Measurements from ENCODE around the gene OSBPL9.
"Not testable (repeated sequence)": the region's sequence is repeated elsewhere in the genome, so short reads cannot be mapped to it uniquely, and the experiment has no call there.

OSBPL9 gene

GRCh38 chr1:51664421-51665240, 47.7 kb downstream of the OSBPL9 start:
- DNase-seq (ENCODE audit: low read depth), result no peak

DNA sequence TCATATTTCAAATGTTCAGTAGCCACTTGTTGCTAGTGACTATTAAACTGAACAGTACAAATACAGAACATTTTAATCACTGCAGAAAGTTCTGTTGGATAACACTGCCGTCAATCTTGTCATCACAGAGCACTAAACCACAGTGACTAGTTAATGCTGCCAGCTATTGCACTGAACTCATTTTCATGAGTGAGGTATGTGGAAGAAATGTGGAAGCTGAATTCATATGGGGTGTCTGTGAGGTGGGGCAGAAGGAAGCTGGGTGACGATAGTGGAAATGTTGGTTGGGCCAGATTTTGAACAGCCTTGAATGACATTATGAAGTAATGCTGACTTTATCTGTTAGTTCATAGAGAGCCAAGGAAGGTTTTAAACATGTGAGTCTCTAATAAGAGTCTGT, 49.6 kb downstream of the OSBPL9 start:
- no peak for DNase-seq (ENCODE audit: low read depth)

DNA sequence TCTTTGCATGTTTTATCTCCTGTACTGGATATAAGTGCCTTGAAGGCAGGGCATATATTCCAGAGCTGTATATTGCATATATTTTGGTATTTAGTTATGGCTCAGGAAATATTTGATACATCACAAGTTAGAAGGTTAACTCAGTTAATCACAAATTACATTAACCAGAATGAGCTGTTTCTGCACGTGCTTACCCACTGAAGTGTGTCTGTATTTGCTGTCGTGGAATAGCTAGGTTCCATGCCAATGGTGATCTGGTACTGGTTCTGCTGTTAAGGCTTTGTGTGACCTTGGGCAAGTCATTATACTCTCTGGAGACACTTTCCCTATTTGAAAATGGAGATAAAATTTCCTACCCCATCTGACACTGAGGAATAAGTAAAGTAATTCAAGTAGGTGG, 50.7 kb downstream of the OSBPL9 start:
- DNase-seq (ENCODE audit: low read depth), result no peak

DNA sequence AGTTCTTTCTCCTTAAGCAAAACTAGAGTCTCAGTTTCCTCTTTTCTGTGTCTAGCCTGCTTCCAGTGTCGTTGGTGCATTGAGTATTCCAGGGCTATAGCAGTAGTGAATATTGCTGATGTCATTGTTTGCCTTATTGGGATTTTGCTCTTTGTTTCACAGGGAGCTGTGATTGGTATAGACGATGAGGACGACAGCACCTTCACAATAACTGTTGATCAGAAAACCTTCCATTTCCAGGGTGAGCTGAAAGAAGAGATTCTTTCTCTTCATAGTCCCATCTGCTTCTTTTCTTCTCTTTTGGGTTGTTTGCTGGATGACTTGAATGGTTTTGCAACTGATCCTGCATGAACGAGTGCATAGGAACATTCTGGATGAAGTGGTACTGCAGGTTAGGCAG, 52.4 kb downstream of the OSBPL9 start:
- DNase-seq (ENCODE audit: low read depth), result no peak

DNA sequence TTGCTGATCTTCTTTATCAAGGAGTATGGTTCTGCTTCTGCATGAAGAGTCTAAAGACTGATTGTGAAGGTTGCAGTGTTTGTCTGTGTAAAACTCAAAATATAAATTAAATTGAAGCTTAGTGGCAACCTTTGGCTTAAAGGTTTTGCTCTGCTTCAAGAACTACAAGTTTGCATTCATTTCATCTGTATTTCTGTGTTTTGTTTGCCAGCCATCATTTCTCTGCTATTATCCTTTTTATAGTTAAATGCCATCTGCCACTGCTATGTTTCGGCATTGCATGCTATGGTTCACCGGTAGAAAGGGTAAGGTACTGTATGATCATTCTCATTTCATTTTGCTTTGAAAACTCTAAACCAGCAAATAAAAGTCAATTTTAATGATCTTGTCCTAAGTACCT, 52.9 kb downstream of the OSBPL9 start:
- no peak for DNase-seq (ENCODE audit: low read depth)

- no peak for DNase-seq (ENCODE audit: low read depth)
These were observed 54.8 kb downstream of the OSBPL9 start for GRCh38 chr1:51671527-51672325.

GRCh38 chr1:51673279-51673678, 56.4 kb downstream of the OSBPL9 start:
- no peak for DNase-seq (ENCODE audit: low read depth)

DNA sequence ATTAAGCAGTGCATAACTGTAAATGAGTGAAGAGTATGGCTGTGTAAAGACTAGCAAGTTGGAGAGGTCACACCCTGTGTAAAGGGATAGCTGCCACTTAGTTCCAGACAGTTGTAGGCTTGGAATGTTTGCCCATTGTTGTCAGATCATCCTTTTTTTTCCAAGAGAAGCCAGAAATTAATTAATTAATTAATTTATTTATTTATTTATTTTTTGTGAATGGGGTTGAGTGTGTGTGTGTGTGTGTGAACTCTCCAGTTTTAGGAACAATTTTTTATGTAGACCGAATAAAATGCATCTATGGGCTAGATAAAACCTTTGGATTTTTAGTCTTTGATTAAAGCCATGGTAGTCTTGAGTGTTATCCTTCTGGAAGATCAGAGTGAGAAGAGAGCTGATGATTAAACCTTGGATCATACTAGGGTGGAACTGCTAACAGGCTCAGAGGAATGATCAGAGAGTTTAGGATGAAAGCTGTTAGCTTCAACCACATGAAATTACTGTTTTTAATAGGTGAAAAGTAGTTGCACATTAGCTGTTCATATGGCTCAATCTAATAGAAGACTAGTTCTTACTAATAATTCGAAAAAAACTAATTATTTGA, 58.4 kb downstream of the OSBPL9 start:
- no peak for DNase-seq (ENCODE audit: low read depth)

DNA sequence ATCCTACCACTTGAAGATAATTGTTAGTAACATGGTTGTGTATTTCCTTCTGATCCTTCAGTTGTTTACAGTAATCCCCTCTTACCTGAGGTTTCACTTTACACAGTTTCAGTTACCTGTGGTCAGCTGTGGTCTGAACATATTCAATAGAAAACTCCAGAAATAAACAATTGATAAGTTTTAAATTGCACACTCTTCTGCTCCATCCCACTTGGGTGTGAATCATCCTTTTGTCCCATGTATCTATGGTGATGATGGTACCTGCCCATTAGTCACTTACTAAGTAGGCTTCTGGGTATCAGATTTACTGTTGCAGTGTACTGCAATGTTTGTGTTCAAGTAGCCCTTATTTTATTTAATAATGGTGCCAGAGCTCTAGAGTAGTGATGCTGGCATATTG, 62.5 kb downstream of the OSBPL9 start:
- no peak for DNase-seq (ENCODE audit: low read depth)

DNA sequence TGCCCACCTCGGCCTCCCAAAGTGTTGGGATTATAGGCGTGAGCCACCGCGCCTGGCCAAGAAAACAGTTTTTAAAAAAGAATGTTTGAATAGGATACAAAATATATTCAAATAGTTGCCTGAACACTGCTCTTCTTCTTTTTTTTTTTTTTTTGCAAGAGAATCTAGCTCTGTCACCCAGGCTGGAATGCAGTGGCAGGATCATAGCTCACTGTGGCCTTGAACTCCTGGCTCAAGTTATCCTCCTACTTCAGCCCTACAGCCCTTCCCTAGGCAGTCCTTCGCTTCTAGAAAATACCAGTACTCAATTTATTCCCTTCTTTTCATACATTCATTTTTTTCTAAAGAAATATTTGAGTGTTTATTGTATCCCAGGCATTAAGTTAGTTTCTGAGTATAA, 67.9 kb downstream of the OSBPL9 start:
- no peak for DNase-seq (ENCODE audit: low read depth)

DNA sequence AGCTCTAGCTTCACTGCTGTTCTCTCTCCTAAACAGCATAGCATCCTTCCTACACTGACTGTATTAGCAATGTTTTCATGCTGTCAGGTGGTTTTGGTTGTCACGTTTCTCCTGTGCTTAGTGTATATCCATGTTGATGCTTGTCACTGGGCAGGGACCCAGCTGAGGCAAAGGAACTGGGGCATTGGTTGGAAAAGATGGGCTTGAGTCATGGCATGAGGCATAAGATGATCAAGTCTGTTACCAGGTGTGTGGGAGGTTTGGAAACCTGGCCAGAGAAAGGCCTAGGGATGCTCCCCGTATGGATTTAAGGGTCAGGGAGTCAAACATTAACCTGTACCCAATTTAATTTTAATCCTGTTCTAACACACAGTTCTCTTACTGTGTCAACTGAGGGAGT, 69.6 kb downstream of the OSBPL9 start:
- DNase-seq (ENCODE audit: low read depth), result no peak

DNA sequence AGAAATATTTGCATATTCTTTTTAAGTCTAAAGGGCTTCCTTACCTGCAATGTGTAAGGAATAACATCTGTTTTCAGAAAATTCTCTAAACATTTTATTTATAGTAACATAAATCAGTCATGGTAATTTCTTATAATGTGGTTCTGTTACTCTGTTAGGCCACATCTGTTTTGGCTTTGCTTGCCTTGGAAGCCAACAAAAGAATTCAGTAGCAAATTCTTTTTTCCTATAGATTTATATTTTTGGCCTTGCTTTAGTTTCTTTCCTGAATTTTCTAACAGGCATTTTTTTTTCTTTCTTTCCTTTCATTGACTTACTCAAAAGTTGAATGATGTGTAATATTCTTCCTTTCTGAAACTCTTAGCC, 72.2 kb downstream of the OSBPL9 start:
- DNase-seq (ENCODE audit: low read depth), result no peak

GRCh38 chr1:51689643-51690042, 72.8 kb downstream of the OSBPL9 start:
- no peak for DNase-seq (ENCODE audit: low read depth)

DNA sequence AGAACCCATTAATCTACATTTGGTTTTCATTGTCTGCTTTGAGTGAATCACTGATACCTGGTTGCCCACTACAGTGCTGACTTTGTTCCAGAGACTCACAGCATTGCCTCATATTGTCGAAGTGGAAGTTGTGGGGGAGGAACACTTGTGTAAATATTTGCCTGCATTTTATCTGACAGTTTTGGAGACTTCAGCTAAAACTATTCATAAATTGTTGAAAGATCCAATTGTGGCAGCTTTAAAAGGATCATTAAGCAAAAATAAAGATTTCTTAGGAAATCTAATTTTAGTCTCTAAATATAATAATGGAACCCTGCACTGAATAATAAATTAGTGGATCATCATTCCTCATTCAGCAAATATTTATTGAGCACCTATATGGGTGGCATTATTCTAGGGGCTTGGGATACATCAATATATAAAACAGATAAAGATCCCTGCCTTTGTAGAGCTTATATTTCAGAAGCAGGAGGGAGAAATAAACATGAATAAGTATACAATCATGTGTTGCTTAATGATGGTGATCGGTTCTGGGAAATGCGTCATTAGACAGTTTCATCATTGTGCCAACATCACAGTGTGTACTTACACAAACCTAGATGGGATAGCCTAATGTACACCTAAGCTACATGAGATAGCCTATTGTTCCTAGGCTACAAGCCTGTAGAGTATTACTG, 73.5 kb downstream of the OSBPL9 start:
- DNase-seq (ENCODE audit: low read depth), result no peak

DNA sequence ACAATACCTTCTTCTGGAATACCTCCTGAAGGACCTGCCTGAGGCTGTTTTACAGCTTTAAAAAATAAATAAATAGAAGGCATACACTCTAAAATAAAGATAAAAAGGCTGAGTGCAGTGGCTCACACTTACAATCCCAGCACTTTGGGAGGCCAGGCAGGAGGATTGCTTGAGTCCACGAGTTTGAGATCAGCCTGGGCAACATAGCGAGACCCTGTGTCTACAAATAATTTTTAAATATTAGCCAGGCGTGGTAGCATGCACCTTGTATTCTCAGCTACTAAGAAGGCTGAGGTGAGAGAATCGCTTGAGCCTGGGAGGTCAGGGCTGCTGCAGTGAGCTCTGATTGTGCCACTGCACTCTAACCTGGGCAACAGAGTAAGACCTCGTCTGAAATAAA, 75.0 kb downstream of the OSBPL9 start:
- DNase-seq (ENCODE audit: low read depth), result no peak

DNA sequence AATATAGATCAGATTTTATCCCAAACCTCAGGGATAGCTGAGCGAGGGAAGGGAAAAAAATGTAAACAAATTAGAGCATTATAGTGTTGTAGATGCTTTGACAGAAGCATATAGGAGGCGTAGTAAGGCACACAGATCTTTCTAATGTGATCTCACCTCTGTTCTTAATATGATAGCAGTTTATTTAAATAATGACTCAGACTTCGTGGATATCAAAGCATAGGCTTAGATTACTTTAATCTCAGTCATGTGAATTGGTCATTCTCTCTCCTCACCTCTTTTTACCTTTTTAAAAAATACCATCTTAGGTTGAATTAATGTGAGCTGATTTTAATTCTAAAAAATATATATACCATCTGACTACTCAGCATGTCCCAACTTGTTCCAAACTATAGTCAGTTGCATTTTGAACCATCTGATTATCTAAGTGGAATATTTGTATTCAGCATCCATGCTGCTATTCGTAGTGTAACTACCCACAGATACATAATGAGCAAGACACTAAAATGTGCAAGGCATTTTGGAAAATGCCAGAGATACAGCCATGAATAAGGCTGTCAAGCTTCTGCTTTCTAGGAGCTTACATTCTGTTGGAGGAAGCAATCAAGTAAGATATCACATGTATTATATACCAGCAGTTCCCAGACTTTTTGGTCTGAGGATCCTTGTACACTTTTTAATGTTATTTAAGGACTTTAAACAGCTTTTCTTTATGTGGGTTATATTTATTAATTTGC, 76.7 kb downstream of the OSBPL9 start:
- DNase-seq (ENCODE audit: low read depth), result no peak

DNA sequence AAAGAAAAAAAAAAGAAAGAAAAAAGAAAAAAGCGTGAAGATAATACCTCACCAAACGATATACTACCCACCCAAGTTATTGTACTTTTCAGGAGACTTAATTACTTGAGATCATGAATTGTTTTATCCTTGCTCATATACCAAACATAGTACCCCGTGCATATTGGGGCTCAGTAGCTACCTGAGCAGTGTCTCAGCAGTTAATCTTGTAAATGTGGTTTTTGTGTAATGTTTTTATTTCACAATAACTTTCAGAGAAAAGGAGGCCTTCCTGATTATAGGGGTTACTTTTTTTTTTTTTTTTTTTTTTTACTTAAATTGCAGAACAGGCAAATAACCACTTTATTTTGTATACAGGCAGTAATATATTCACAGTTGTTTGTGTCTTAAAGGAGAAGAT, 80.3 kb downstream of the OSBPL9 start:
- no peak for DNase-seq (ENCODE audit: low read depth)

DNA sequence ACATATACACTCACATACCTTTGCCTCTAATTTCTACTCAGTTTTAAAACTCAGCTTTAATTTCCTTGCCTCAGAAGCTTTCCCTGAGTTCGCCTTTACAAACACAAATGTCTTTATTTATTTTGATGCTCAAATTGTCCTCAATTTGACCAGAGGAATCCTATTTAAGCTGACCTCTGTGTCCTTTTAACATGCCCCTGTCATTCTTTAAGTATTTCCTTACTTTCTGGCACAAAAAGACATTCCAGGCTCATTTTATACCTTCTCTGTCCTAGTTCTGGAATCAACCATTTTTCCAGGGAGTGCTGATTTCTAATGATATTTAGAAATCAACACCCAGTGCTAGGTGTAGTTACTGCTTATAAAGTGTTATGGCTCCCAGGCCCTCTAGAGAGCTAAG, 82.5 kb downstream of the OSBPL9 start:
- DNase-seq (ENCODE audit: low read depth), result no peak

DNA sequence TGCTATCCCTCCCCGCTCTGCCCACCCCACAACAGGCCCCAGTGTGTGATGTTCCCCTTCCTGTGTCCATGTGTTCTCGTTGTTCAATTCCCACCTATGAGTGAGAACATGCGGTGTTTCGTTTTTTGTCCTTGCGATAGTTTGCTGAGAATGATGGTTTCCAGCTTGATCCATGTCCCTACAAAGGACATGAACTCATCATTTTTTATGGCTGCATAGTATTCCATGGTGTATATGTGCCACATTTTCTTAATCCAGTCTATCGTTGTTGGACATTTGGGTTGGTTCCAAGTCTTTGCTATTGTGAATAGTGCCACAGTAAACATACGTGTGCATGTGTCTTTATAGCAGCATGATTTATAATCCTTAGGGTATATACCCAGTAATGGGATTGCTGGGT, 84.9 kb downstream of the OSBPL9 start:
- DNase-seq (ENCODE audit: low read depth), result not testable (repeated sequence)

DNA sequence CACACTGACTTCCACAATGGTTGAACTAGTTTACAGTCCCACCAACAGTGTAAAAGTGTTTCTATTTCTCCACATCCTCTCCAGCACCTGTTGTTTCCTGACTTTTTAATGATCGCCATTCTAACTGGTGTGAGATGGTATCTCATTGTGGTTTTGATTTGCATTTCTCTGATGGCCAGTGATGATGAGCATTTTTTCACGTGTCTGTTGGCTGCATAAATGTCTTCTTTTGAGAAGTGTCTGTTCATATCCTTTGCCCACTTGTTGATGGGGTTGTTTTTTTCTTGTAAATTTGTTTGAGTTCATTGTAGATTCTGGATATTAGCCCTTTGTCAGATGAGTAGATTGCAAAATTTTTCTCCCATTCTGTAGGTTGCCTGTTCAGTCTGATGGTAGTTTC, 85.3 kb downstream of the OSBPL9 start:
- DNase-seq (ENCODE audit: low read depth), result not testable (repeated sequence)

- DNase-seq (ENCODE audit: low read depth), result no peak
These were observed 88.1 kb downstream of the OSBPL9 start for GRCh38 chr1:51705035-51705434.
